GM12873 (cell line): ENCODE results near the gene ANTKMT.

Source experiments
- TF ChIP-seq, protein P1 (sequence below): IDR thresholded peaks from 2 replicates; pipeline ENCODE4 v1.5.1; 2012; ENCODE audit warnings: low read depth, mild to moderate bottlenecking, moderate library complexity, low read length, control low read depth; ENCODE audit not compliant: insufficient read depth; ENCODE audit errors: missing control alignments

The ANTKMT gene

DNA sequence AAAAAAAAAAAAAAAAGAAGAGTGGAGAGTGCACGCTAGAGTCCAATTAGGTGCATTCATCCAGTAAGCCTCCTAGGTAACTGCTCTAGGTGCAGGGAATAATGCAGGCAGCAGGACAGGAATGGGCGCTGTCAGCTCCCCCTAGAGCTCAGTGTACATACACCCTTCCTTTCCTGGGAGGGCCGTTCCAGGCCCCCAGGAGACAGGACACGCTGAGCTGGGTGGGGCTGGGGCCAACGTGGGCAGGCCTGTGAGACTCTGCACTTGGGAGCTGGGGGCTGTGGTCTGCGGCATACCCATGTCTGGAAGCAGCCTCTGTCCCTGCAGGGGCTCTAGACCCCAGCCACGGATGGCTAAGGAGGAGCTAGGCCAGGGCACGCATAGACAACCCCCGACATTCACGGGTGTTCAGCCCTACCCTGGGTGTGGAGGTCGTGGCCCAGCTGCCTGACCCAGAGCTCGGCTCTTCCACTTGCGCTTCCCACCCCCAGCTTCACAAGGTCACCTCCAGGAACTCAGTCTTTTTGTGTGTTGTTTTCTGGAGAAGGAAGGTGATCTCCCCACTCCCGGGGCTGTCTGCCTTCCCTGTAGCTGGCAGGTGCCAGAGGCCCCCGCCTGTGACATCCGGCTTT lies 1.0 kb upstream of the ANTKMT start:
- TF ChIP-seq, protein P1, sequence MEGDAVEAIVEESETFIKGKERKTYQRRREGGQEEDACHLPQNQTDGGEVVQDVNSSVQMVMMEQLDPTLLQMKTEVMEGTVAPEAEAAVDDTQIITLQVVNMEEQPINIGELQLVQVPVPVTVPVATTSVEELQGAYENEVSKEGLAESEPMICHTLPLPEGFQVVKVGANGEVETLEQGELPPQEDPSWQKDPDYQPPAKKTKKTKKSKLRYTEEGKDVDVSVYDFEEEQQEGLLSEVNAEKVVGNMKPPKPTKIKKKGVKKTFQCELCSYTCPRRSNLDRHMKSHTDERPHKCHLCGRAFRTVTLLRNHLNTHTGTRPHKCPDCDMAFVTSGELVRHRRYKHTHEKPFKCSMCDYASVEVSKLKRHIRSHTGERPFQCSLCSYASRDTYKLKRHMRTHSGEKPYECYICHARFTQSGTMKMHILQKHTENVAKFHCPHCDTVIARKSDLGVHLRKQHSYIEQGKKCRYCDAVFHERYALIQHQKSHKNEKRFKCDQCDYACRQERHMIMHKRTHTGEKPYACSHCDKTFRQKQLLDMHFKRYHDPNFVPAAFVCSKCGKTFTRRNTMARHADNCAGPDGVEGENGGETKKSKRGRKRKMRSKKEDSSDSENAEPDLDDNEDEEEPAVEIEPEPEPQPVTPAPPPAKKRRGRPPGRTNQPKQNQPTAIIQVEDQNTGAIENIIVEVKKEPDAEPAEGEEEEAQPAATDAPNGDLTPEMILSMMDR, result peak; percentile 48

DNA sequence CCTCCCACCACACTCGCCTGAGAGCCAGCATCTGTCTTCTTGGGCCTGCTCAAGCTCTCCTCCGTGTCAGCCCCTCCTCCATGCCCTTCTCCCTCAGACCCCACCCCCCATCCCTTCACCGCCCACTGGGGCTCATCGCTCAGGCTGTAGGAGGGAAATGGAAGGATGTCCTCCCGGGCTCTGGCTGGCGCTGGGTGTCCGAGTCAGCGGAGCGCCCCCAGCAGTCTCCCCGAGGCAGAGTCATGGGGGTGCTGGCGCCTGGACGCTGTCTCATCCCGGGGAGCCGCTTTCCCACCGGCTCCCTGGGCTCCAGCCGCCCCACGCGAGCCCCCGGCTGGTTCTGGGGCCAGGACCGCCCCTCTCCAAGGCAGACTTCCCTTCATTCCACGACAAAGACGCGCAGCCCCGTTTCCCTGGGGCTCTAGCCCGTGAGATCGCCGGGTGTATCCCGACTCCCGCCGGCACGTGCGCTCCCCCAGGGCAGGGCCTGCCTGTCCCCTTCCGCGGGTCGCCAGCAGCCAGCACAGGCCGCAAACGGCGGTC lies 428 bp upstream of the ANTKMT start:
- TF ChIP-seq, protein P1, result peak; percentile 45

DNA sequence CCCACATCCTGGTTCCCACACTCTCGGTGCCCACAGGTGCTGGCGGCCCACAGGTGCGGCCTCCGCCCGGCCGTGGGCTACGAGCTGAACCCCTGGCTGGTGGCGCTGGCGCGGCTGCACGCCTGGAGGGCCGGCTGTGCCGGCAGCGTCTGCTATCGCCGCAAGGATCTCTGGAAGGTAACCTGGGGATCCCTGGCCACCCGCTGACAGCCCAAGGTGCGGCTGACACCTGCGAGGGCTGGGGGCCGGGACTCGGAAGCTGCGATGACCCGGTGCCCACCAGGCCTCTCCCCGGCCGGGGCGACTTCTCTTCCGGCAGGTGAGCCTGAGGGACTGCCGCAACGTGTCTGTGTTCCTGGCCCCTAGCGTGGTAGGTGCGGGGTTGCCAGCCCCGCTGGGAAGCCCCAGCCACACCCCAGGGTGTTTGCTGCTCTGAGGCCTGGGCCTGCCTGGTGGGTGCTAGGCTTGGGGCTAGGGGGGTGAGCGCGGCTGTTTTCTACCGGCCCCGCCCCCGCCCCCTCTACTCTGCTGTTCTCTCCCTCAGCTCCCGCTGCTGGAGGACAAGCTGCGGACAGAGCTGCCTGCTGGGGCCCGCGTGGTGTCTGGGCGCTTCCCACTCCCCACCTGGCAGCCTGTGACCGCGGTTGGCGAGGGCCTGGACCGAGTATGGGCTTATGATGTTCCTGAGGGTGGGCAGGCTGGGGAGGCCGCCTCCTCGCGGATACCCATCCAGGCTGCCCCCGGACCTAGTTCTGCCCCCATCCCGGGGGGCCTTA lies 1.0 kb downstream of the ANTKMT start:
- TF ChIP-seq, protein P1, result no peak

DNA sequence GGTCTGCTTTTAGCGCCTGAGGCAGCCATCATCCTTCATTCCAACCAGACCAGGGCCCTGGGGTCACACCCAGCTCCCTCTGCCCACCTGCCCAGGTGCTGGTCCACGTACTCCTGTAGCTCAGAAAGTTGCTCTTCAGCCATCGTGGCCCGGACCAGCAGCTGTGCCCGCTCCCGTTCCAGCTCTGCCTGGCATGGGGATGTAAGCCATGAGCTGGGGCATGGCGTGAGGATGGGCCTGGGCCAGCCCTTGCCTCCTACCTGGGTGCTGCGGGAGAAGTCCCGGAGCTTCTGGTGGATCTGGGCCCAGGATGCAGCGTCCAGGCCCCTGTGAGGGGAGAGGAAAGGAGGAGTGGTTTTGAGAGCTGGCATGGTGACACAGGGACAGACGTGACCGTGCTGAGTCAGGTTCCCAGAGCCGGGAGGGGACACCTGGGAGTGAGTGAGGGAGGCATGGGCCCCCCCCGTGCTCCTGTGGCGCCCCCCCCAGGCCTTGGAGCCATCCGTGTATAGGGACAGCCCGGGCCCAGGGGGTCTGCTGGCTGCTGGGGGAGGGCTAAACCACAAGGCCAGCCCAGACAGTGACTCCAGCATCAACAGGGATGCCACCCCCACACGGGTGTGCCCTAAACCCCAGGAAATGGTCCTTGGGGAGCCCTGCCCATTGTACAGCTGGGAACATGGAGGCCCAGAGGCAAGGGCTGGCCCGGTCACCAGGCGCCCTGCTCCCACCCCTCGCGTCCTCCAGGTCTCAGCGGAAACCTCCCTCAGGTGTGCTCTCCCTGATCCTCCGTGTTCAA lies 2.1 kb downstream of the ANTKMT start:
- TF ChIP-seq, protein P1, result no peak

DNA sequence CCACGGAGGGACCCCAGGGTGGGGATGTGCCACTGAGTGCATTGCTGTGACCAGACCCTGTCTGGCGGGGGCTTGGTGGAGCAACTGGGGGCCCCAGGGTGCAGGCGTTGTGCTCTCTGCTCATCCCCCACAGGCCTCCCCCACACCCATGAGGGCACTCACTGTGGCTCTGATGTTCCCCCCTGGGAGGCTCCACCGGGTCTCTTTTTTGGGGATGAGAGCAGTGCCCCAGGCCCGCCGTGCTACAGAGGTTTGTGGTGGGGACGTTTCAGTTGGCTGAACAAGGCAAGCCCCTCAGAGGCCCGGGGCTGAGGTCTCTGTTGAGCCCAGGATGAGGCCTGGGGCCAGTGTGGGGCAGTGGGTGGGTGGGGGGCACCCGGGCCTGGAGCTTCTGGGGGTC lies 2.7 kb downstream of the ANTKMT start:
- TF ChIP-seq, protein P1, result no peak

DNA sequence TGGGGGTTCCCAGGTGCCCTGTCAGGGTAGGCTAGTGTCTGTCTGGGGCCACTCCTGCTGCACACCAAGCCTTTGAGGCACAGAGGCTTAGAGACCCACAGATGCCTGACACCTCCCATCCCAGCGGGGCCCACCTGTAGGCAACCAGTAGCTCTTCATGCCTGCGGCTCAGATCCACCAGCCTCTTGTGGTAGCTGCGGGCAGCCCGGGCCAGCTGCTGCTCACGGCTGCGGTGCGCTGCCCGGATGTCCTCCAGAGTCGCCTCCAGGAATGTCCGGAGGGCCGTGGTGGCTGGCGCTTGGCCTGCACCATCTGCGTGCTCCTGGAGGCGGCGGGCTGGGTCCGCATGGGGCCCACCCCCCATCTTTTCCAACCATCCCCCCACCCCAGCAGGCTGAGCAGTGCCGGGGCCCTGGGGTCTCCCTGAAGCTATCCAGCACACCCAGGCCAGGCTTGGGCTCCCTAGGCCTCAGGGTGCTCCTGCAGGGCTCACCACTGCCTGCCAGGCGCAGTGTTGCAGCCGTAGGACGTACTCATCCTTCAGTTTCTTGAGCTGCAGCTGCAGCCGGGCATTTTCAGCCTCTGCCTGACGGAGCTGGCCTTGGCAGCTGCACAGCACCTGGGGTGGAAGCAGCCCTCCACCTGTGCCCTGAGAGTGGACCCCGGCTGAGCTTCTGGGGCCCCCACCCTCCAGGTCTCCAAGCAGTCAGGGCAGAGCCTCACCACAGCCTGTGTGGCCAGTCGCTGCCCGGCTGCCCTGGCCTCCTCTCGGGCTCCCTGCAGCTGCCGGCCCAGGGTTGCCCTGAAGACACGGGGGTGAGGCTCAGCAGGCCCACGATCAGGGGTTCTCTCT lies 3.5 kb downstream of the ANTKMT start:
- TF ChIP-seq, protein P1, result no peak
